NT2/D1 (cell line): ENCODE measurements around the gene UBE3C.

ENCODE experiments used
- YY1 ChIP-seq: IDR thresholded peaks from 2 replicates; pipeline ENCODE4 v1.6.1; 2011; ENCODE audit not compliant: insufficient read length, insufficient read depth
- ZNF274 ChIP-seq: IDR thresholded peaks from 2 replicates; pipeline ENCODE4 v1.6.1; 2011; ENCODE audit warnings: mild to moderate bottlenecking, low read depth, low read length

- TF ChIP-seq YY1, result no peak
- TF ChIP-seq ZNF274, result no peak
Observed at GRCh38 chr7:157141525-157142060, 2.9 kb downstream of the UBE3C start.
